ENCODE results near the gene MAP3K20. TPM values are rescaled to one million over a fixed set of nuclear protein-coding genes. Genes with fewer than 3 reads are reported as not detected.

Gene MAP3K20
- total RNA-seq, 2 donors from 2014 or later, result 6.7 to 30.3 TPM

- intact Hi-C loops (cut with DNase I, micrococcal nuclease), result loop anchor here (5.0 kb wide), 1 partner anchor 183 kb away; no protein-coding TSS in a partner anchor
- peak; percentile 82 for ATAC-seq
- DNase-seq, result peak; percentile 47 to 51
Measured at GRCh38 chr2:173210270-173211196, 134.9 kb downstream of the MAP3K20 start.

DNA sequence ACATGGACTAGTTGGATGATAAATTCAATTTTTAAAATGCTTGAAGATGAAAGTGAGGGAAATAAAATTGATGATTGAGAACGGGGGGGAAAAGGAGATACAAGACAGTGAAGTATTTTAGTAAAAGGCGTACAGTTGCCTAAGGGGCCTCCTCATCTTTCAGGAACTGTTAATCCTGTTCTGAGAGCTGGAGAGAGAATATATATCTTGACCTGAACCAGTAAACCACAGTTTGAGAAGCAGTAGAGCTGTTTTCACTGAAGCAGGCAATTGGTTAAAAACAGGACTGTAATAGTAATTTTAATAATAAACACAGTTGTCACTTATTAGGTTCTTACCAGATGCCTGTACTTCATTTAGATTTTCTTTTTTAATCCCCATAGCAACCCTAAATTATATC lies 137.5 kb downstream of the MAP3K20 start:
- intact Hi-C loops (cut with DNase I, micrococcal nuclease), result loop anchor here (5.0 kb wide), 1 partner anchor 186 kb away; no protein-coding TSS in a partner anchor
- ATAC-seq (no peak), DNase-seq (no peak)

GRCh38 chr2:173214213-173214612 lies 138.6 kb downstream of the MAP3K20 start:
- no peak for ATAC-seq
- intact Hi-C loops (cut with DNase I, micrococcal nuclease), result loop anchor here (5.0 kb wide), 1 partner anchor 187 kb away; no protein-coding TSS in a partner anchor
- no peak for DNase-seq

- ATAC-seq, result no peak
- intact Hi-C loops (cut with DNase I, micrococcal nuclease), result no loop called here
Measured at GRCh38 chr2:173215316-173215715, 139.7 kb downstream of the MAP3K20 start.

DNA sequence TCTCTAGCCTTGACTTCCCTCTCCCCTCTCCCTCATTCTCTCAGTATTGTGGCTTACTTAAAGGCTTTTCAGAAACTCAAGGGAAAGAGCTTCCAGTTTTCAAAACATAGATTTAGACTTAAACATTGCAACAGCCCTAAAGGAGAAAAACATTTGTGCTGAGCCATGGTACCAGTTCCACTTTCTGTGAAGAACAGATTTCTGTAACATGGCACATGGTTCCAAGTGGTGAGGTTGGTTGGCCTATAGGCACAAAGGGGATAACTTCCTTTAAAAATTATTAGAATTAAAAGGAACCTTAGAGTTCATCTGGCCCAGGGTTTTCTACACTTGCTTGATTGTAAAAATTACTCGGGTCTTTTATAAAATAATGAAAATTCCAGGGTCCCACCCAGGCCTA lies 140.4 kb downstream of the MAP3K20 start:
- intact Hi-C loops (cut with DNase I, micrococcal nuclease), result no loop called here

More at GRCh38 chr2:173215316-173215715, 139.7 kb downstream of the MAP3K20 start:
- DNase-seq, result no peak

GRCh38 chr2:173216668-173217067 lies 141.0 kb downstream of the MAP3K20 start:
- ATAC-seq, result no peak
- no peak for DNase-seq
- intact Hi-C loops (cut with DNase I, micrococcal nuclease), result no loop called here

More for the DNA sequence above, 140.4 kb downstream of the MAP3K20 start:
- ATAC-seq (no peak), DNase-seq (no peak)

- intact Hi-C loops (cut with DNase I, micrococcal nuclease), result no loop called here
- ATAC-seq, result no peak
Measured at GRCh38 chr2:173217116-173217840, 141.6 kb downstream of the MAP3K20 start.

GRCh38 chr2:173218326-173219056 lies 142.8 kb downstream of the MAP3K20 start:
- ATAC-seq, result peak; percentile 72
- intact Hi-C loops (cut with DNase I, micrococcal nuclease), result no loop called here
- no peak for DNase-seq

More at GRCh38 chr2:173217116-173217840, 141.6 kb downstream of the MAP3K20 start:
- DNase-seq, result no peak

- intact Hi-C loops (cut with DNase I, micrococcal nuclease), result no loop called here
Measured at GRCh38 chr2:173221132-173221695, 145.6 kb downstream of the MAP3K20 start.

GRCh38 chr2:173221937-173222594 lies 146.4 kb downstream of the MAP3K20 start:
- intact Hi-C loops (cut with DNase I, micrococcal nuclease), result no loop called here
- DNase-seq (no peak), ATAC-seq (no peak)

More at GRCh38 chr2:173221132-173221695, 145.6 kb downstream of the MAP3K20 start:
- no peak for DNase-seq
- no peak for ATAC-seq

GRCh38 chr2:173223871-173224270 lies 148.2 kb downstream of the MAP3K20 start:
- ATAC-seq, result no peak
- intact Hi-C loops (cut with DNase I, micrococcal nuclease), result no loop called here
- DNase-seq, result no peak

DNA sequence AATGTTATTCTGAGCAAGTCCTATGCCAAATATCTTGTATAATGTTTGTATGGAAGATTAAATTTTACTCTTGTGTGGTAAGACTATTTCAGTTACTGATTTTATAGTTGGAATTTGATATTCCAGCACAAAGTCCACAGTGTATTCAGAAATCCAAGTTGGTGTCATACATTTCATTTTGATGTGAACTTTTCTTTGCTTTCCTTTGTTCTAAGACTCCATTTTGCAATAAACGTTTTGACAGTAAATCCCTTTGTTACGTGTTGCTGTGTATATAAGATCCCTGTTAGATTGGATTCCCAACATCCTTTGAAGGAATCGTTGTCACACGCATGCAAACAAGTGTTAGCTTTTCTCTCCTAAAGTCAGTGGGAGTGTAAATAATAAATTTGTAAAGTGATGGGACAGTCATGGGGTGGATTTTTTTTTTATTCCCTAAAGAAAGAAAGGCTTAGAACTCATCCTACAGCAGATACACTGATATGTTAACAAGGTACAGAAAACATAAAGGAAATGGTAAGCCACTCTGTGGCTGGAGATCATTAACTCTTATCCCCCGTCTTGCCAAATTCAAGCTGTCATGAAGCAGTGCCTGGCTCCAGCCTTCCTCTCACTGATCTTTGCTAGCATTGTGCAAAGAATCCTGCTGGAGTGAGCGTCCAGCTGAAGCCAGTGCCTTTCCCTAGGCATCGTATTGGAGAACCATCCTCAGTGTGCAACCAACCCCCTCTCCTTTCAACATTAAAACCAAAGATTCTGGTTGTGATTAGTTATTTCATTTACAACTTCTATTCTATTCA lies 151.5 kb downstream of the MAP3K20 start:
- intact Hi-C loops (cut with DNase I, micrococcal nuclease), result no loop called here
- DNase-seq (no peak), ATAC-seq (peak; percentile 67)

DNA sequence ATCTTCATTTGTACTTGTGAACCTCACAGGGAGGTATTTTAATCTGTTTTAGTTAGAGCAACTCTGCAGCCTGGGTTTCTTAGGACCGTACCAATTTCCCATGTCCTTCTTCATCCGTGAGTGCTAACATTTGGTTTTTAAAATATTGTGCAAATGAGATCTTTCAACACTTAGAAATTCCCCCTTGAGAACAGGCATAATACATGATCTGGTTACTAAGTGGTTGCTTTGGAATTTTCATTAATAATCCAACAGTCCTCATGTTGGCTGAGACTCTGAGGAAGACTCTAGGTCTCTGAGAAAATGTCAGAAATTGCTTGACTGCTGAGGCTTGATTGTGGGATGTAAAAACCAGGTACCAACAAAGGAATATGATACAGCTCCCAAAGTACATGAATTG lies 153.4 kb downstream of the MAP3K20 start:
- intact Hi-C loops (cut with DNase I, micrococcal nuclease), result no loop called here
- no peak for ATAC-seq
- DNase-seq, result no peak

DNA sequence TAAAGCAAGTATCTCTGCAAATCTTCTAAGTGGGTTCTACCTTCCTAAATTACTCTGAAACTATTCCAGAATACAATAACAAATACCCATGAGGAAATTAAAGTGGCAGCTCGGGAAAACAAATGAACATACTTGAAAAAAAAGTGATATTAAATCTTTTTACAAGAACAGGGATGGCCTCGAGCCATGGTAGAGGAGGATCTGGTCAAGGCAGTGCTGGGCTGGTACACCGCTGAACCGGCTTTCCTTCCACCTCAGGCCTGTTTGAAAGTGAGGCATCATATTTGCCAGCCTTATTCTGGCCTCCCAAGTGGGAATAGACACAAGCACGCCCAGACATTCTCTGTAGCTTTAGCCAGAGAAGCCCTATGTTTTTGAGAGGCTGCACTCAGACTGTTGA lies 154.5 kb downstream of the MAP3K20 start:
- DNase-seq (no peak), ATAC-seq (no peak)
- intact Hi-C loops (cut with DNase I, micrococcal nuclease), result no loop called here

DNA sequence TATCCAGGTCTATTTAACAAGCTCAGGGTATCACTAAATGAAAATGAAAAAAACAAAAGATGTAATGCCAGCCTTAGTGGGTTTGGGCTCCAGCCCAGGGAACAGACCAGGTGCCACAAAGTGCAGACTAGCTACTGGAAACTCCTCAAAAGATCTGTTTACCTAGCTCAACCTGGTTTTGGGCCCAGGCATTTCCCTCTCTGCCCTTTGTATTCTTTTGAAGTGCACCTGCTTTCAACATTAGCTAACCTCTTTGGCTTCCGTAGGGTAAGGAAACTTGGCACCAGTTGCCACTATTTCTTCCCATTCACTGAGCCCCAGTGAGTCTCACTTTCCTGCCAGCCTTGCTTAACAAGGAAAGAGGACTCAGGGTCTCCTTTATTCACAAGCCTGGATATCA lies 155.4 kb downstream of the MAP3K20 start:
- intact Hi-C loops (cut with DNase I, micrococcal nuclease), result no loop called here
- peak; percentile 24 to 40 for DNase-seq
- peak; percentile 68 for ATAC-seq

- intact Hi-C loops (cut with DNase I, micrococcal nuclease), result no loop called here
- DNase-seq (no peak), ATAC-seq (no peak)
Measured at GRCh38 chr2:173231465-173231864, 155.8 kb downstream of the MAP3K20 start.

DNA sequence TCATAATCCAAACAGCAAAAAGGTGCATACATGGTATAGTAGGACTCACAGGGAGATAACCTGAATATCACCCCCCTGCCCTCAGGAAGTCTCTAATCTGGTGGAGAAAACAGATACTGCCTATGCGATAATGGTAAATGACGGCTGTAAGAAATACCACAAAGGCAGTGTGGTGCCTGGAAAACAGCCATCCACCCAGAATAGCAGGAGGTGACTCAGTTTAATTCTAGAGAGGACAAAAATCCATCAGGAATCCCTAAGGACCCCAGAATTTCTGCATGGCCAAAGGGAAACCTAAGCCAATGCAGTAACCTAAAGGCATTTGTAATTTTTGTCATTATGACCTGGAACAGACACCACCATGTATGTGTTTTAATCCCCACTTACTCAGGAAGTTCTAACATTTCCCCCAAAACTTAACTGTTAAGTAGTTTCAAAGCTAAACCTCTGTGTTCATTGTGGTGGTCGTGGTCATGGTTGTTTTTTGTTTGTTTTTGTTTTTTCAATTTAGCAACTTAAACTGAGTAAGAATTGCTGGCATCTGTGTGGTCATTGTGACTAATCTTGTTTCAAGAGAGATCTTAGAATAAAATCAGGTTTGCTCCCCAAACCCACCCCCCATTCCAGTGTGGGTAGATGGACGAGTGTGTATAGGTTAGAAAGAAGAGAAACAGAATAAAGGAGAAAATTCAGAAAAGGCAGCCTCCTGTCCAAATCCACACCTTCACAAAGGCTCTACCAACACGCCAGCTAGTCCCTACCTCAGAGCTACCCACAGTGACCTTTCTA lies 157.5 kb downstream of the MAP3K20 start:
- intact Hi-C loops (cut with DNase I, micrococcal nuclease), result no loop called here
- ATAC-seq, result no peak
- no peak for DNase-seq
